Measurements from ENCODE around the gene GUF1.
"Not testable (repeated sequence)": the region's sequence is repeated elsewhere in the genome, so short reads cannot be mapped to it uniquely, and the experiment has no call there.

Gene GUF1

DNA sequence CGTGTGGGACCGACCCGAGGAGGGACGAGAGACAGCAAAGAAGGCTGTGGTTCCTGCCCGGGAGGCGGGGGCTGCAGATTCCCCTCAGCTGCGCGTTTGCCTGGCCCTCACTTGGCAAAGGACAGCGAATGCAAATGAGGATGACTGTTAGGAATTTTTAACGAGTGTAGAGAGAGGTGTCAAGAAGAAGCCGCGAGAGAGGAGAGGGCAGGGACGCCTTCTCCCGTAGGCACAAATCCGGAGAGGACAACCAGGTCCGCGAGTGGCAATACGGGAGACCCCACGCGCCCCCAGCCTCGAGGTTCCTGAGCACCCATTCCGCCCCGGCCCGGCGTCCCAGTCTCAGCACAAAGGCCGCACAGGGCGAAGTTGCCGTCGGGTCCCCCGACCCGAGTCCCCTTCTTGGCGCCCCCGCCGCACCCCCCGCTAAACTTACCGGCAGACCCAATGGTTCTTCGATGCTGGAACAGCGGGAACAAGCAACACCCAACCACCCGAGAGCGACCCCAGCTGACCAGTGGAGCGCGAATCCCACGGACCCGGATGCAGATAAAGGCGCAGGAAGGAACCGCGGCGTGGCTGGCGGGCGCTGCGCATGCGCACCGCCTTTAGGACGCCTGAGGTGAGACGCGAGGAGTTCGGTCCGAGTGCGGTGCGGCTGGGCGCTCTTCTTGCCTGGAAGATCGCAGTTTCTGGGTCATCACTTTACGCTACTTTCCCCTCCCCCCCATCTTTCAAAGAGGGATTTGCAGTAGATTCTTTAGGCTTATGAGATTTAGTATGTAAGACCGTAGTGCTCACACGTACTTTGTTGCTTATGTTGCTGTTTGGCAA lies 48.0 kb downstream of the GUF1 start, which contains the start of gene GNPDA2:
Gene GNPDA2 (minus strand): TSS at position 519 of the 834 bp plus-strand sequence. CDS start 4,349 bp downstream, outside the sequence.
- H3K4me3 Mint-ChIP-seq = peak within 1 kb of the TSS; percentile 90
- peaks cover 6% of the 10 kb centered on the region for H3K27me3 Mint-ChIP-seq
- peak within 1 kb of the TSS; percentile 78 for H3K27ac Mint-ChIP-seq
- H3K36me3 Mint-ChIP-seq (ENCODE audit: low read depth) = peaks cover 8% of the 10 kb centered on the region
- intact Hi-C loops (cut with micrococcal nuclease) = loop anchor here (2.0 kb wide), 1 partner anchor 47 kb away; the partner anchor contains the start of gene GUF1
- no peaks in the 10 kb centered on the region for H3K9me3 Mint-ChIP-seq
- peaks cover 16% of the 10 kb centered on the region for H3K4me1 Mint-ChIP-seq (ENCODE audit: low read depth)

DNA sequence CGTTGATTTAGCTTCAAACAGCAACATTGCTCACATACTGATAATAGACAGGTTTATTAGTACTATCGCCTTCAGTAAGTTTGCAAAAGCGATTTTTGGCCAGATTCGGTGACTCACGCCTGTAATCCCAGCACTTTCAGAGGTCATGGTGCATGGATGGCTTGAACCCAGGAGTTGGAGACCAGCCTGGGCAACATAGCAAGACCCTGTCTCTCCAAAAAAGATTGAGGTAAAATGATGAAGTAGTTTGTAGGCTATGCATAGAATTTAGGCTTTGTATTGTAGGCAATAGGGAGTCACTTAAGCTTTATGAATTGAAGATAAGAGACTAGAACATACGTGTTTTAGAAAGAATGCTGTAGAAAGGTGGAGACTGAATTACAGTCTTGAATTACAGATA lies 49.3 kb downstream of the GUF1 start:
- Mint-ChIP-seq H3K36me3 (ENCODE audit: low read depth) (peaks cover 8% of the 10 kb centered on the region), H3K27me3 (peaks cover 6% of the 10 kb centered on the region), H3K4me3 (no peak overlapping the region), H3K9me3 (no peaks in the 10 kb centered on the region), H3K4me1 (ENCODE audit: low read depth) (peaks cover 16% of the 10 kb centered on the region), H3K27ac (no peak overlapping the region)
- intact Hi-C loops (cut with micrococcal nuclease) = loop anchor here (2.0 kb wide), 1 partner anchor 49 kb away; the partner anchor contains the start of gene GUF1

DNA sequence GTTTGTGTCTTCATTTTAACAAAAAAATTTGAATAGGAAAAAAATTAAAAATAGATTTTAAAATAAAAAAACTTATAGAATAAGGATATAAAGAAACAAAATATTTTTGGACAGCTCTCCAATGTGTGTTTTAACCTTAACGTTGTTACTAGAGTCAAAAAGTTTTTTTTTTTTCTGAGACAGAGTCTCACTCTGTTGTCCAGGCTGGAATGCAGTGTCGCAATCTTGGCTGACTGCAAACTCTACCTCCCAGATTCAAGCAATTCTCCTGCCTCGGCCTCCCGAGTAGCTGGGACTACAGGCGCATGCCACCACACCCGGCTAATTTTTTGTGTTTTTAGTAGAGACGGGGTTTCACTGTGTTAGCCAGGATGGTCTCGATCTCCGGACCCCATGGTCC lies 50.5 kb downstream of the GUF1 start:
- H3K9me3 Mint-ChIP-seq; H3K4me3 Mint-ChIP-seq; H3K36me3 Mint-ChIP-seq (ENCODE audit: low read depth); intact Hi-C loops (cut with micrococcal nuclease); H3K27me3 Mint-ChIP-seq; H3K27ac Mint-ChIP-seq: not testable (repeated sequence)
- H3K4me1 Mint-ChIP-seq (ENCODE audit: low read depth) = peaks cover 16% of the 10 kb centered on the region

DNA sequence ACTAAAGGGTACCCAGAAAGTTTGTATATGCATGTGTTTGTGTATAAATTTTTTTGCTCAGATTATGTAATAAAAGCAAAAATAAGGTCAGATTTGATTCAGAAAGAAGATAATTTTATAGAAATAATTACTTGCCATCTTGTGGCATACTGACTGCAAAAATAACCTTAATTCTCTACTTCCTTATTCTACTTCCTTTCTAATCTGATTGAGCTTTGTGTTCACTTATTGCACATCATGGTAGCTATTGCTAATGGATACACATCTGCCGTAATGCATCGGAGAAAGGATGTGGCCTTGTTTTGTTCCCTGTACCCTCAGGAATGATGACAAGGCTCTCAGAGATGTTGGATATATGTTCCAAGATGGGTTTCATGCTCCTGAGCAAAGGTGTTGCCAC lies 58.7 kb downstream of the GUF1 start:
- H3K4me1 Mint-ChIP-seq (ENCODE audit: low read depth) = no peaks in the 10 kb centered on the region
- intact Hi-C loops (cut with micrococcal nuclease) = no loop called here
- H3K27ac Mint-ChIP-seq = no peak overlapping the region
- no peaks in the 10 kb centered on the region for H3K36me3 Mint-ChIP-seq (ENCODE audit: low read depth)
- H3K27me3 Mint-ChIP-seq = peaks cover 2% of the 10 kb centered on the region
- no peaks in the 10 kb centered on the region for H3K9me3 Mint-ChIP-seq
- H3K4me3 Mint-ChIP-seq = no peak overlapping the region

DNA sequence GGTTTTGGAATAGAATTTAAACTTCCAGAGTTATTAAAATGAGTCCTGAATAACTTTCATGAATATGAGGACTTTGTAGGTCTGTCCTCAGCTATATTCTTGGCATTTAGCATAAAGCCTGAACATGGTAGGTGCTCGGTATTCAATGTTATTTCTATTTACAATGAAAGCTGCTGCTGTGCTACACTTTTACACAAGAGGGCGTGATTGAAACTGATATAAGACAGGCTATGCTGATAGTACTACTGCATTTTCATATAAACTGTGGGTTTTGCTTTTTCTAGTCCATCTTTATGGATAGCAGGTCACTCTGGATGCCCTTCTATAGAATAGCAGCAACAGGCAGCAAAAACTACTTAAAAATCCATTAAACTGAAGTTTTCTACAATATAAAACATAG lies 60.4 kb downstream of the GUF1 start:
- Mint-ChIP-seq H3K4me3 (no peak overlapping the region), H3K27me3 (peaks cover 2% of the 10 kb centered on the region), H3K4me1 (ENCODE audit: low read depth) (no peaks in the 10 kb centered on the region), H3K9me3 (no peaks in the 10 kb centered on the region), H3K36me3 (ENCODE audit: low read depth) (no peaks in the 10 kb centered on the region), H3K27ac (no peak overlapping the region)
- intact Hi-C loops (cut with micrococcal nuclease) = no loop called here

DNA sequence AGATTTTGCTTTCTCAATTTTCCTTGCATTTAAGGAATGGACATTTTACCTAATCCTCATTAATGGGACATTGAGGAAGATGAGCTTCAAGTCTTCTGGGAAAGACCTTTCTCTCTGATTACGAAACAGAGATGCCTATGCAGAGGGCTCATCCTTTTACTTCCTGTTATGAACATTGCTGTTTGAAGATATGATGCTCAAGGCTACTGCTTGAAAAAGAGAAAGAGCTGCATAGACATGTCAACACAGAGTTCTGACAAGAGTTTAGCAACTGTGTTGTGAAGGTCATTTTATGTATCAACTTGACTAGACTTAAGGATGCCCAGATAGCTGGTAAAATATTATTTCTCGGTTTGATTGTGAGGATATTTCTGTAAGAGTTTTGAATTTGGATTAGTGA lies 62.0 kb downstream of the GUF1 start:
- H3K9me3 Mint-ChIP-seq = no peaks in the 10 kb centered on the region
- intact Hi-C loops (cut with micrococcal nuclease) = no loop called here
- H3K4me1 Mint-ChIP-seq (ENCODE audit: low read depth) = no peaks in the 10 kb centered on the region
- H3K27ac Mint-ChIP-seq = no peak overlapping the region
- no peaks in the 10 kb centered on the region for H3K36me3 Mint-ChIP-seq (ENCODE audit: low read depth)
- no peak overlapping the region for H3K4me3 Mint-ChIP-seq
- H3K27me3 Mint-ChIP-seq = no peaks in the 10 kb centered on the region

Data from dendritic cell treated with granulocyte-macrophage colony-stimulating factor and Interleukin-4, amounts not matched to agents 40 ng/mL and 50 ng/mL, for 4 days (primary cell).